HCT116 (cell line): ENCODE data around the gene GTF3C2. TPM values are rescaled to one million over a fixed set of nuclear protein-coding genes. Genes with fewer than 3 reads are reported as not detected.

ENCODE experiments used
- ATAC-seq: fragments of 200-7000 bp; cut with Tn5 transposase; 2 replicates; pipeline ENCODE4 v1.9.1; 2020; ENCODE audit warnings: mild to moderate bottlenecking, moderate library complexity
- BruUV-seq: library from RNA; stranded (reverse); fragments of 400-500 nt; replicated peaks from 2 replicates; lab custom pipeline; 2021; lab: Mats Ljungman, UMichigan
- CTCF ChIA-PET: fragments of 300-600 bp; sonication (Branson Sonifier 250); formaldehyde crosslinking; loops from one replicate; lab custom pipeline; 2021; ENCODE audit warnings: antibody characterized with exemption; lab: Charles Lee
- POLR2A ChIA-PET: fragments of 300-600, 350-600 bp; sonication (Branson Sonifier 250); formaldehyde crosslinking; loops from one replicate; lab custom pipeline; 2021; ENCODE audit warnings: antibody characterized with exemption; lab: Charles Lee
- RAD21 ChIA-PET, 2 experiments: fragments of 300-600 bp; sonication (Branson Sonifier 250); formaldehyde crosslinking; loops; one replicate each; lab custom pipeline; 2023; ENCODE audit warnings: low total read pairs in 2 of 2; ENCODE audit not compliant: uncharacterized antibody in 2 of 2, unreplicated experiment in 2 of 2, low non-redundant PET in 1 of 2; lab: Charles Lee
- DNase-seq: peaks from one replicate; pipeline ENCODE4 v3.0.0-alpha.2; 2010; ENCODE audit warnings: low read depth, low spot score
- H2AFZ ChIP-seq: fragments of 200-600 bp; shearing (Covaris generic), sonication (generic); 2 replicates; pipeline ENCODE4 v1.6.1; 2017; ENCODE audit warnings: low read depth, mixed run types, mixed read lengths, antibody characterized with exemption, low read length; ENCODE audit not compliant: poor library complexity, severe bottlenecking
- H3K27ac ChIP-seq: 2 replicates; pipeline ENCODE4 v1.5.1; 2012; ENCODE audit warnings: low read depth, low read length
- H3K27me3 ChIP-seq: fragments of 200-600 bp; sonication (generic); 2 replicates; pipeline ENCODE4 v1.6.1; 2016; ENCODE audit warnings: mixed run types, low read length, mixed read lengths; ENCODE audit not compliant: insufficient read depth
- H3K36me3 ChIP-seq, 2 experiments: fragments of 200-500 bp in 1 of 2; fragments of 200-600 bp in 1 of 2; sonication (Bioruptor generic) in 1 of 2; sonication (generic) in 1 of 2; 2 replicates each; pipeline versions ENCODE4 v1.5.1 to v1.6.1; 2014 to 2016; ENCODE audit warnings: low read length in 2 of 2, inconsistent platforms in 1 of 2, mixed read lengths in 1 of 2, mixed run types in 1 of 2; ENCODE audit not compliant: insufficient read depth in 2 of 2, control insufficient read depth in 1 of 2
- H3K4me1 ChIP-seq, 2 experiments: fragments of 200-600 bp in 1 of 2; sonication (generic) in 1 of 2; 2 replicates each; pipeline versions ENCODE4 v1.5.1 to v1.6.1; 2012 to 2017; ENCODE audit warnings: low read length in 2 of 2, inconsistent platforms in 1 of 2, mild to moderate bottlenecking in 1 of 2, mixed read lengths in 1 of 2, mixed run types in 1 of 2, moderate library complexity in 1 of 2; ENCODE audit not compliant: insufficient read depth in 2 of 2, control insufficient read depth in 1 of 2
- H3K4me2 ChIP-seq: fragments of 200-600 bp; sonication (generic); 2 replicates; pipeline ENCODE4 v1.6.1; 2017; ENCODE audit warnings: mixed run types, low read length, mixed read lengths
- H3K4me3 ChIP-seq, 2 experiments: fragments of 200-600 bp in 1 of 2; sonication (generic) in 1 of 2; replicated peaks in 1 of 2; 2 replicates each; pipeline ENCODE4 v1.5.1; 2011 to 2016; ENCODE audit warnings: low read length in 2 of 2, control low read depth in 1 of 2, low read depth in 1 of 2, mild to moderate bottlenecking in 1 of 2, mixed read lengths in 1 of 2, mixed run types in 1 of 2
- H3K79me2 ChIP-seq: fragments of 200-600 bp; sonication (generic); 2 replicates; pipeline ENCODE4 v1.6.1; 2017; ENCODE audit warnings: mild to moderate bottlenecking, mixed run types, low read length, moderate library complexity, mixed read lengths; ENCODE audit not compliant: insufficient read depth
- H3K9ac ChIP-seq: fragments of 200-600 bp; sonication (generic); 2 replicates; pipeline ENCODE4 v1.6.1; 2016; ENCODE audit warnings: low read length, mixed read lengths
- H3K9me2 ChIP-seq: fragments of 200-600 bp; sonication (generic), shearing (Covaris generic); 2 replicates; pipeline ENCODE4 v1.6.1; 2017; ENCODE audit warnings: mixed run types, mild to moderate bottlenecking, moderate library complexity; ENCODE audit not compliant: insufficient read depth
- H3K9me3 ChIP-seq, 2 experiments: fragments of 200-500 bp in 1 of 2; fragments of 200-600 bp in 1 of 2; sonication (Bioruptor generic) in 1 of 2; sonication (generic) in 1 of 2; 2 replicates each; pipeline ENCODE4 v1.6.1; 2014 to 2017; ENCODE audit warnings: low read length in 2 of 2, mixed read lengths in 2 of 2, inconsistent platforms in 1 of 2, low read depth in 1 of 2, mild to moderate bottlenecking in 1 of 2, mixed run types in 1 of 2, moderate library complexity in 1 of 2; ENCODE audit not compliant: control insufficient read depth in 1 of 2, insufficient read depth in 1 of 2
- H4K20me1 ChIP-seq: fragments of 200-600 bp; sonication (generic), shearing (Covaris generic); 2 replicates; pipeline ENCODE4 v1.6.1; 2017; ENCODE audit warnings: mixed run types, mild to moderate bottlenecking, moderate library complexity; ENCODE audit not compliant: insufficient read depth
- CEBPB ChIP-seq: IDR thresholded peaks from 2 replicates; pipeline ENCODE4 v1.6.1; 2012; ENCODE audit warnings: low read depth
- EZH2 ChIP-seq: fragments of 200-600 bp; sonication (generic); IDR thresholded peaks from 2 replicates; pipeline ENCODE4 v1.6.1; 2017; ENCODE audit warnings: antibody characterized with exemption, mixed run types
- EZH2phosphoT487 ChIP-seq: fragments of 200-600 bp; IDR thresholded peaks from 2 replicates; pipeline ENCODE4 v1.6.1; 2018; ENCODE audit warnings: antibody characterized with exemption, borderline replicate concordance
- FOSL1 ChIP-seq: IDR thresholded peaks from 2 replicates; pipeline ENCODE4 v1.6.1; 2012; ENCODE audit warnings: low read depth
- JUND ChIP-seq: IDR thresholded peaks from 2 replicates; pipeline ENCODE4 v1.6.1; 2012
- SIN3A ChIP-seq: IDR thresholded peaks from 2 replicates; pipeline ENCODE4 v1.6.1; 2012; ENCODE audit warnings: low read depth
- SP1 ChIP-seq: IDR thresholded peaks from 2 replicates; pipeline ENCODE4 v1.6.1; 2012; ENCODE audit warnings: low read depth
- SRF ChIP-seq: IDR thresholded peaks from 2 replicates; pipeline ENCODE4 v1.6.1; 2012; ENCODE audit warnings: low read depth
- ZNF274 ChIP-seq: fragments of 200-500 bp; sonication (Bioruptor generic); IDR thresholded peaks from 2 replicates; pipeline ENCODE4 v1.6.1; 2014; ENCODE audit warnings: mild to moderate bottlenecking, low read depth, low read length, inconsistent platforms
- intact Hi-C: fragments of 100-400 bp; cut with micrococcal nuclease; formaldehyde crosslinking; loops from 2 replicates; pipeline ENCODE4 v1.10.0; 2022
- total RNA-seq: library from RNA; stranded (reverse); gene quantifications from one replicate; pipeline ENCODE4 v1.2.1, GENCODE V29; 2021; ENCODE audit not compliant: unreplicated experiment
- TF ChIP-seq, protein P1 (sequence below): IDR thresholded peaks from 2 replicates; pipeline ENCODE4 v1.6.1; 2011; ENCODE audit warnings: mild to moderate bottlenecking, low read length, moderate library complexity; ENCODE audit not compliant: insufficient replicate concordance; ENCODE audit errors: extremely low read depth
- TF ChIP-seq, protein P2 (sequence below), 3 experiments: fragments of 200-600 bp in 1 of 3; sonication (generic) in 1 of 3; IDR thresholded peaks in 2 of 3; conservative IDR thresholded peaks in 1 of 3; 2 replicates each; pipeline ENCODE4 v1.5.1; 2012 to 2017; ENCODE audit warnings: low read depth in 2 of 3, low read length in 2 of 3, antibody characterized with exemption in 1 of 3, borderline replicate concordance in 1 of 3, control low read depth in 1 of 3, mild to moderate bottlenecking in 1 of 3, mixed read lengths in 1 of 3, mixed run types in 1 of 3, moderate library complexity in 1 of 3; ENCODE audit not compliant: insufficient read depth in 1 of 3
- TF ChIP-seq, protein P3 (sequence below): IDR thresholded peaks from 2 replicates; pipeline ENCODE4 v1.6.1; 2012

The GTF3C2 gene
- total RNA-seq, 1 experiment from 2014 or later: 88.2 TPM

DNA sequence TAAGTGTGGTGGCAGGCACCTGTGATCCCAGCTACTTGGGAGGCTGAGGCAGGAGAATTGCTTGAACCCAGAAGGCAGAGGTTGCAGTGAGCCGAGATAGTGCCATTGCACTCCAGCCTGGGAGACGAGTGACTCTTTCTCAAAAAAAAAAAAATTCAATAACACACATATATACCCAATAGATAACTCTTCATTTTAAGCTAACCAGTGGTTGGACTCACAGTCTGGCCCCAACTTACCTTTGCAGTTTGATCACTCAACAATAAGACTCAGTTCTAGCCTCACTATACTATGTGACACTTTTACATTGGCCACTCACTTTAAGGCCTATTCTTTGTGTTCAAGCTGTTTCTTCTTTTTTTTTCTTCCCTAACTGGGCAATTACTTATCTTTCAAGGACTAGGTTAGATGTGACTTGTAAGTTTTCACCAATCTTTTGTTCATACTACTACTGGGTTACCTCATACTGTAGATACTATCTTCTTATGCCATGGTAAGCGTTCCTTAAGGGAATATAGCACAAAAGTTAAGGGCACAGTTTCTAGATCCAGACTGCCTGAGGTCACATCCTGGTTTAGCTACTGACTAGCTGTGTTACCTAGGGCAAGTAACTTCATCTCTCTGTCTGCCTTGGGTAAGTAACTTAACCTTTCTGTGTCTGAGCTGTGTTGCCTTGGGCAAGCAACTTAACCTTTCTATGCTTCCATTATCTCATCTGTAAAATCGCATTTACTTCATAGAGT, 6.3 kb upstream of the GTF3C2 start:
- no peaks in the 10 kb centered on the region for H3K9me3 ChIP-seq
- RAD21 ChIA-PET: no interaction called here
- H3K4me2 ChIP-seq: no peak overlapping the region
- peaks cover 15% of the 10 kb centered on the region for H3K79me2 ChIP-seq
- no peak overlapping the region for H3K9ac ChIP-seq
- BruUV-seq: no TSS peak
- ATAC-seq (no peak), DNase-seq (no peak)
- CTCF ChIA-PET: no interaction called here
- intact Hi-C loops: no loop called here
- no peaks in the 10 kb centered on the region for H4K20me1 ChIP-seq
- H3K27me3 ChIP-seq: no peaks in the 10 kb centered on the region
- H2AFZ ChIP-seq: no peak overlapping the region
- no peaks in the 10 kb centered on the region for H3K9me2 ChIP-seq
- POLR2A ChIA-PET: interaction anchor here (0.7 kb wide), 1 partner anchor 101 kb away, joined by 3 read pairs; no protein-coding TSS in a partner anchor
- peaks cover 14 to 24% of the 10 kb centered on the region in 2 experiments; a peak in 2 of 4 replicates for H3K36me3 ChIP-seq
- H3K4me1 ChIP-seq: peaks cover 2 to 6% of the 10 kb centered on the region in 2 experiments; a peak in 1 of 4 replicates
- H3K4me3 ChIP-seq: no peak overlapping the region
- no peak overlapping the region for H3K27ac ChIP-seq
- TF ChIP-seq SRF (no peak), FOSL1 (peak; percentile 3; the same call in 1 of the 2 replicates), EZH2phosphoT487 (no peak), JUND (no peak), CEBPB (no peak)

DNA sequence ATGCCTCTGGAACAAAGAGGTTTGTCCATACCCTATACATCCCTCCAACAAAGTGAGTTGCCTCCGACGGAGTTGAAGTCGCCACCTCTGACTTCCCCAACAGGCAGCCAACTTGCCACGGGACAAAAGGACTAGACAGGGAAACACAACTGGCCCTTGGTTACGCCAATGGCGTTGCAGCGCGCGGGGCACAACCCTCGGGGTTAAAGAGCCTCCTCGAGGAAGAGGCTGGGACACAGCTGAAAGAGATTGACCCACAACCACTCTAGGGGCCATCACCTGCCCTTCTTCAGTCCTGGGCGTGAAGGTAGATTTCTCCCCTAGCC, 545 bp downstream of the GTF3C2 start:
- BruUV-seq: TSS peak; percentile 64
- Histone ChIP-seq H3K27ac (peak overlapping the region; percentile 98), H3K36me3 (no peaks in the 10 kb centered on the region), H3K79me2 (peaks cover 73% of the 10 kb centered on the region), H2AFZ (no peak overlapping the region), H3K9ac (peak overlapping the region; percentile 99), H3K4me1 (peaks cover 12 to 28% of the 10 kb centered on the region in 2 experiments), H3K4me2 (peak overlapping the region; percentile 84), H3K4me3 (peak overlapping the region; percentile 99 to 100), H3K9me3 (no peaks in the 10 kb centered on the region), H3K27me3 (no peaks in the 10 kb centered on the region), H3K9me2 (no peaks in the 10 kb centered on the region), H4K20me1 (no peaks in the 10 kb centered on the region)
- intact Hi-C loops: loop anchor here (2.0 kb wide), 1 partner anchor 15 kb away; the partner anchor contains the start of genes EIF2B4 and SNX17
- RAD21 ChIA-PET: no interaction called here
- POLR2A ChIA-PET: interaction anchor here (1.3 to 2.5 kb wide), 2 partner anchors 11 to 14 kb away, joined by 3 to 14 read pairs; partner anchors contain the start of genes EIF2B4 and SNX17
- DNase-seq: no peak
- peak; percentile 45 for ATAC-seq
- CTCF ChIA-PET: interaction anchor here (1.8 kb wide), 1 partner anchor 13 kb away, joined by 7 read pairs; no protein-coding TSS in a partner anchor
- TF ChIP-seq EZH2 (no peak), CEBPB (no peak), SP1 (no peak; the same call in 1 of the 2 replicates), SRF (no peak), JUND (no peak), ZNF274 (no peak), SIN3A (no peak)
- TF ChIP-seq, protein P1, sequence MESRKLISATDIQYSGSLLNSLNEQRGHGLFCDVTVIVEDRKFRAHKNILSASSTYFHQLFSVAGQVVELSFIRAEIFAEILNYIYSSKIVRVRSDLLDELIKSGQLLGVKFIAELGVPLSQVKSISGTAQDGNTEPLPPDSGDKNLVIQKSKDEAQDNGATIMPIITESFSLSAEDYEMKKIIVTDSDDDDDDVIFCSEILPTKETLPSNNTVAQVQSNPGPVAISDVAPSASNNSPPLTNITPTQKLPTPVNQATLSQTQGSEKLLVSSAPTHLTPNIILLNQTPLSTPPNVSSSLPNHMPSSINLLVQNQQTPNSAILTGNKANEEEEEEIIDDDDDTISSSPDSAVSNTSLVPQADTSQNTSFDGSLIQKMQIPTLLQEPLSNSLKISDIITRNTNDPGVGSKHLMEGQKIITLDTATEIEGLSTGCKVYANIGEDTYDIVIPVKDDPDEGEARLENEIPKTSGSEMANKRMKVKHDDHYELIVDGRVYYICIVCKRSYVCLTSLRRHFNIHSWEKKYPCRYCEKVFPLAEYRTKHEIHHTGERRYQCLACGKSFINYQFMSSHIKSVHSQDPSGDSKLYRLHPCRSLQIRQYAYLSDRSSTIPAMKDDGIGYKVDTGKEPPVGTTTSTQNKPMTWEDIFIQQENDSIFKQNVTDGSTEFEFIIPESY: no peak
- TF ChIP-seq, protein P2, sequence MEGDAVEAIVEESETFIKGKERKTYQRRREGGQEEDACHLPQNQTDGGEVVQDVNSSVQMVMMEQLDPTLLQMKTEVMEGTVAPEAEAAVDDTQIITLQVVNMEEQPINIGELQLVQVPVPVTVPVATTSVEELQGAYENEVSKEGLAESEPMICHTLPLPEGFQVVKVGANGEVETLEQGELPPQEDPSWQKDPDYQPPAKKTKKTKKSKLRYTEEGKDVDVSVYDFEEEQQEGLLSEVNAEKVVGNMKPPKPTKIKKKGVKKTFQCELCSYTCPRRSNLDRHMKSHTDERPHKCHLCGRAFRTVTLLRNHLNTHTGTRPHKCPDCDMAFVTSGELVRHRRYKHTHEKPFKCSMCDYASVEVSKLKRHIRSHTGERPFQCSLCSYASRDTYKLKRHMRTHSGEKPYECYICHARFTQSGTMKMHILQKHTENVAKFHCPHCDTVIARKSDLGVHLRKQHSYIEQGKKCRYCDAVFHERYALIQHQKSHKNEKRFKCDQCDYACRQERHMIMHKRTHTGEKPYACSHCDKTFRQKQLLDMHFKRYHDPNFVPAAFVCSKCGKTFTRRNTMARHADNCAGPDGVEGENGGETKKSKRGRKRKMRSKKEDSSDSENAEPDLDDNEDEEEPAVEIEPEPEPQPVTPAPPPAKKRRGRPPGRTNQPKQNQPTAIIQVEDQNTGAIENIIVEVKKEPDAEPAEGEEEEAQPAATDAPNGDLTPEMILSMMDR (IDR thresholded peaks at IDR 0.05 in 2 of 3, conservative IDR thresholded peaks at IDR 0.05 in 1 of 3; ENCODE audit: borderline replicate concordance in 1 of 3, insufficient read depth in 1 of 3, low read depth in 2 of 3, low read length in 2 of 3): no peak
- TF ChIP-seq, protein P3, sequence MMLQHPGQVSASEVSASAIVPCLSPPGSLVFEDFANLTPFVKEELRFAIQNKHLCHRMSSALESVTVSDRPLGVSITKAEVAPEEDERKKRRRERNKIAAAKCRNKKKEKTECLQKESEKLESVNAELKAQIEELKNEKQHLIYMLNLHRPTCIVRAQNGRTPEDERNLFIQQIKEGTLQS: no peak
